HG03064 (cell line): Measurements from ENCODE around the gene CREB3L4.

Source experiments
- ATAC-seq: cut with Tn5 transposase; IDR thresholded peaks from one replicate; pipeline ENCODE4 v1.9.1; 2021; ENCODE audit warnings: low read depth; ENCODE audit not compliant: unreplicated experiment

The CREB3L4 gene

GRCh38 chr1:153967107-153967999 lies at the start of gene CREB3L4:
TSS of gene CREB3L4 (plus strand) at chr1:153967902. CDS start at chr1:153968526, 624 bp downstream.
- ATAC-seq: peak; percentile 52

GRCh38 chr1:153919876-153920852 lies 47.5 kb upstream of the CREB3L4 start:
- no peak for ATAC-seq

DNA sequence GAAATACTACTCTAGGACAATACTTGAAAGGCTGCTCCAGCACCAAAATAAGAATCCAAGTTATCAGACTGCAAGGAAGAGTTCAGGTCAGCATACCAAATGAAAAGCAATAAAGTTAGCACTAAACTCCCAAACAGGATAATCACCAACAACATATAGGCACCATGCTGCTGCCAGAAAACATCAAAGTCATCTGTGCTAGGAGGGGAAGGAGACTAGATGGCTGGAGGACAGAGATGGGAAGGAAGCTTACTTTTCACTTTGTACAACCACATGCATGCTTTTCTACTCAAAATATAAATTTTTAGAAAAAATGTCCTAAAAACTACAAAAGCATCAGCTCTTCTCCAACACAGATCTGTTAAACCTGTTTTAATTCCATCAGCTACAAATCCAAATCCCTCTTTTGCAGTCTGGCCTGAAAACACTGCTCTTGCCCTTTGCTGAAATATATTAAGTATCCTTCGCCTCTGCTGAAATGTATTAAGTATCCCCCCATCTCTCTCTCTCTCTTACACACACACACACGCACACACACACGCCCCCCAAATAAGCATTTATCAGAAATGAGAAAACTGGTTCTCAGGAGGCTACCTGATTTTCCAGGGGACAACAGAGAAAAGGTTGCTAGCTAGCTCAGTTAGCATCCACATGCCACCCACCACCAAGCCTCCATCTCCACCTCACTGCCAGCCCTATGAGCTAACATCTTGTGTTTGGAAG lies 46.5 kb upstream of the CREB3L4 start:
- no peak for ATAC-seq

DNA sequence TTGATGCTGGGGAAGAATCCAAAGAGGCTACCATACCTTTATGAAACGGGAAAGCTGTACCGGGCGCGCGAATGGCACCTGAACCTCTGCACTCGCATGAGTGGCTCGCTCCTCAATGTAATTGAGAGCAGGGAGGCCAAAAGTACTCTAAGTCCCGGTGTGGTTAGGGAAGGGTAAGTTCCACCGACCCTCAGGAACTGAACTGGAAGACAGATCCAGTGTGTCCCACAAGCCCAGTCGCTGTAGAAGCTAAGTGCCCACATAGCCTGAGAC lies 46.0 kb upstream of the CREB3L4 start:
- ATAC-seq: no peak

DNA sequence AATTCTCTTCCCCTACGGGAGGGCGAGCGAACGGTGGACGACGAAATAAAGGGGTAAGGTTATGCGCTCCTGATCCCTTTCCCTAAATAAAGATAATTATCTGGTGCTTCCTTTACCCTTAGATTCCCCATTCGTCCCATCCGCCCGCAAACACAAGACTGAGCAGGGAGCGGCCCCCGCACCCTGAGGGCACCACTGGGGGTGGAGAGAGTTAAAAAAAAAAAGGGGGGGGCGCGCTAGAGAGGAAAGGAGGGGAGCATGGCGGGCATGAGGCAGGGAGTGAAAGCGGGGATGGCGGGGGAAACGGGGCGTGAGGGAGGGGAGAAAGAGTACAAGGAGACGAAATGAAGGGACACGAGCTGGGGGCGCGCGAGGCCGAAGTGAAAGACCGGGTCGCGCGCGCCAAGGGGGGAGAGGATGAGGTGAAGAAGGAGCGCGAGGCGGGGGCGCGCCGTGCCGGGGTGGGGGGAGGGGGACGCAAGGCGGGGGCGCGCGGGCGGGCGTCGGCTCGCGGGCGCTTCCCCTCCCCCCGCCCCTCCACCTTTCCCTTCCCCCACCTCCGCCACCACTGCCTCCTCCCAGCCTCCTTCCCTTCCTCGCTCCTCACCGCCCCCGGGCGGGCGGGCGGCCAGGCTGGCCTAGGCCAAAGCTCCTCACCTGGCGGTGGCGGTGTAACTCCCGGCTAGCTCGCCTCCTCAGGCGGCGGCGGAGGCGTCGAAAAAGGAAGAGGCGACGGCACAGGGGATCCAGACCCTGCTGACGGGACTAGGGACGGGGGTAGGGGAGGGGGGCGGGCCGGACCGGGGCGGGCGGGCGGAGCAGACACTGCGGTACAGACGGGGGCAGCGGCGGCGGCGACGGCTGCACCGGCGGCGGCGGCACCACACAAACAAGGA lies 45.4 kb upstream of the CREB3L4 start:
- peak; percentile 21 for ATAC-seq

- peak; percentile 84 for ATAC-seq
These were observed 44.5 kb upstream of the CREB3L4 start, which contains the start of gene GATAD2B for GRCh38 chr1:153922972-153923925. TSS of gene GATAD2B (minus strand) at chr1:153922972. CDS start at chr1:153828347, 94,625 bp downstream.

- no peak for ATAC-seq
These were observed 41.3 kb upstream of the CREB3L4 start for GRCh38 chr1:153926405-153926804.

- no peak for ATAC-seq
These were observed 39.5 kb upstream of the CREB3L4 start for GRCh38 chr1:153928245-153928644.

GRCh38 chr1:153928791-153929341 lies 38.8 kb upstream of the CREB3L4 start:
- ATAC-seq: no peak

- ATAC-seq: no peak
These were observed 38.3 kb upstream of the CREB3L4 start for GRCh38 chr1:153929426-153929825.

DNA sequence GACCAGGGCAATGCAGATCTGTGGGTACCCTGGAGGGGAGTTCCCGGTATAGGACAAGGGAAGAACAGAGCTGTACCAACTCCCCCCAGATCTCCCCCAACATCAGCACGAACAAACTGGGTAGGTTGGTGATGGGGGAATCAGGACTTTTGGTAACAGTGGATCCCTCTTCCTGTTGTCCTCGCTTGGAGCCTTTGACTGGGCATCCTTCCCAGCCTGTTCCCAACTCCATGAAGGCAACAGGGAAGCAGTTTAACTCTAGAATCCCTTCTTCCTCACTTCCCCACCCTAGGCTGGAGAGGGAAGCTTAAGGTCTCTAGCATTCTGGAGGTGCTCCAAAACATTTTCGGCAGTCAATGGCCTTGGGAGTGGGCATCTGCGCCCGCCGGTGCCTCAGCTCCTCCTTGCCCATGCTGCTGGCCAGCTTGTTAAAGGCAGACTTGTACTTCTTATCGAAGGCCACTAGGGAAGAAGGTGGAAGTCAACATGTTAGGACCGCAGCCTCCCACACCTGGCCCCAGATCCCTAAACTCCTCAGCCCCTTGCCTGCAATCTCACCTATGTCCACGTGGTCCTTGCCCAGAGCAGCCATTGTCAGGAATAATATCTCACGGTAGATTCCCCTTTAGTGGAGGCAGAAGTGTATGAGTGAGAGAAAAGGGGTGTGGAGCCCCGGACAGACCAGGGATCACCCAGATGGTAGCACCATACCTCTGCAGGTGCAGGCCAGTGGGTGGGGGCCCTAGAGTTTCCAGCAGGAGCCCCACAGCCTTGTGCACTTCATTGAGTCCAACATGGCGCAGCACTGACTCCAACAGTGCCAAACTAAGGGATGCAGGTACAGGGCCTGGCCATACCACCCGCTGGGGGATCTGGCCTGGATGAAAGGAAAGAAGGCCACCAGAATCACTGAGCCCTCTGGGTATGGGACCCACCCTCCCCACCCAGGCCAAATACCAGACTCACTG lies 37.4 kb upstream of the CREB3L4 start:
- ATAC-seq: no peak

DNA sequence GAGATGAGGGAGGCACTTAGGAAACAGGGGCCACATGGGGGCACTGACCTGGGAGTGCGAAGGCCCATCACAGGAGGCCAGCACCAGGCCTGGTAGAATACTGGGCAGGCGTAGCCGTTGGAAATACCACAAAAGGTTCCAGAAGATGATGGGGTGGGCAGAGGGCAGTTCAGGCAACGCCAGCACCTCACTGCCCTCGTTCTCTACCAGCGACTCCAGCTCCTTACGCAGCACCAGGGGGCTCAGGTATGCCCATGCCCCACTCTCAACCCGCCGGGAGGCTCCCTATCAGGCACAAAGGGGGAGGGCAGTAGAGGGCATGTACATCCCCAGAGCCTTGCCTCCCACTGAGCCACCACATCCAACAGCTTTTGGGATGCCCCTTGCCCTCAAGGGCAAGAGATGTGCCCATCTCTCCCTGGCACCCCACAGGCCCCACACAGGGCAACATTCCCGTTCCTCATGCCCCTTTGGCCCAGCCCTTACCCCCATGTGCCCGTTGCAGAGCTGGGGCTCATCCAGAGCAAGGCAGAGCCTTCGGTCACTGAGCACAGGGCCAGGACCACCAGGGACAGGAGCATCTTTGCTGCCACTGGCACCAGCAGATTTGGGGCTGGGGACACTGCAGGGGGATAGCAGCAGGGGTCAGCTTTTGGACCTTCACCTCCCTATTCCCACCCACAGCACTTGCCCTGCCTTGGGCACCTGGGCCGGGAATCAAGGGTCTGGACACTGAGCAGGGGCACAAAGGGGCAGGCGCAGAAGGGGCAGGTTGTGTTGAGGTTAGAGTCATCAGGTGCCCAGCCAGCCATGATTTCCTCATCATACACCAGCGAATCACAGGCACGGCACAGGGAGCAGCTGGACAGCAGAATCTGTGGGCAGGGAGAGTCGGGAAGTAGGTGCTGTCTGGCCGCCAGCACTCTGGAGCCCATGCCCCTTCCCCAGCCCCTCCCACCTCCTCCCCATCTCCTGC lies 35.3 kb upstream of the CREB3L4 start:
- ATAC-seq: no peak

DNA sequence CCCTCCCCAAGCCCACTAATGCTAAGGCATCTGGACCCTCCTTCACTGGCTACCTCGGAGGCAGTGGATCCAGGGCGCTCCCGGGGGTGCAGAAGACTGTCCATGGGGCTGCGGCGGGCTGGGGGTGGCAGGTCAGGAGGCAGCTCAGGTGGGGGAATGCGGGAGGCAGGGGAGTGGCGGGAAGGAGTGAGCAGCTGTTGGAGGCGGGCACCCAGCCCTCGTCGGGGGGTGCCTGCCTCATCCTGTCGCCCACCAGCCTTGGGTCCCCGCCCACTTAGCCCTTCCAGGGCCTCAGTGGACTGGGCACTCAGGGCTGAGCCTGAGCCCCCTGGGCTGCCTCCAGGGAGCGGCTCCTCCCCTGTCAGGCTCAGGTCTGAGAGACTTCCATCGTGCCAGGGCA lies 34.3 kb upstream of the CREB3L4 start:
- no peak for ATAC-seq

GRCh38 chr1:153933955-153934354 lies 33.7 kb upstream of the CREB3L4 start:
- ATAC-seq: no peak

- no peak for ATAC-seq
These were observed 33.0 kb upstream of the CREB3L4 start for GRCh38 chr1:153934746-153935145.
